PC-9 (cell line): ENCODE data around the gene DNAAF9.

Source experiments
- EZH2 ChIP-seq: fragments of 200-600 bp; sonication (generic); IDR thresholded peaks from 2 replicates; pipeline ENCODE4 v1.8.0; 2017; ENCODE audit warnings: antibody characterized with exemption, low read depth
- TF ChIP-seq, protein P1 (sequence below): fragments of 200-600 bp; sonication (generic); conservative IDR thresholded peaks from 2 replicates; pipeline ENCODE4 v1.6.1; 2017; ENCODE audit warnings: mixed run types, antibody characterized with exemption, mild to moderate bottlenecking, moderate library complexity

GRCh38 chr20:3358676-3359340, 48.7 kb downstream of the DNAAF9 start:
- TF ChIP-seq, protein P1, sequence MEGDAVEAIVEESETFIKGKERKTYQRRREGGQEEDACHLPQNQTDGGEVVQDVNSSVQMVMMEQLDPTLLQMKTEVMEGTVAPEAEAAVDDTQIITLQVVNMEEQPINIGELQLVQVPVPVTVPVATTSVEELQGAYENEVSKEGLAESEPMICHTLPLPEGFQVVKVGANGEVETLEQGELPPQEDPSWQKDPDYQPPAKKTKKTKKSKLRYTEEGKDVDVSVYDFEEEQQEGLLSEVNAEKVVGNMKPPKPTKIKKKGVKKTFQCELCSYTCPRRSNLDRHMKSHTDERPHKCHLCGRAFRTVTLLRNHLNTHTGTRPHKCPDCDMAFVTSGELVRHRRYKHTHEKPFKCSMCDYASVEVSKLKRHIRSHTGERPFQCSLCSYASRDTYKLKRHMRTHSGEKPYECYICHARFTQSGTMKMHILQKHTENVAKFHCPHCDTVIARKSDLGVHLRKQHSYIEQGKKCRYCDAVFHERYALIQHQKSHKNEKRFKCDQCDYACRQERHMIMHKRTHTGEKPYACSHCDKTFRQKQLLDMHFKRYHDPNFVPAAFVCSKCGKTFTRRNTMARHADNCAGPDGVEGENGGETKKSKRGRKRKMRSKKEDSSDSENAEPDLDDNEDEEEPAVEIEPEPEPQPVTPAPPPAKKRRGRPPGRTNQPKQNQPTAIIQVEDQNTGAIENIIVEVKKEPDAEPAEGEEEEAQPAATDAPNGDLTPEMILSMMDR: no peak
- TF ChIP-seq EZH2: no peak
